GM20000 (cell line): ENCODE results near the gene RNASE4.
"Not testable (repeated sequence)": the region's sequence is repeated elsewhere in the genome, so short reads cannot be mapped to it uniquely, and the experiment has no call there.

ENCODE experiments used
- DNase-seq: peaks from one replicate; pipeline ENCODE4 v3.0.0; 2012; ENCODE audit warnings: low spot score
- TF ChIP-seq, protein P1 (sequence below): IDR thresholded peaks from 2 replicates; pipeline ENCODE4 v1.5.1; 2012; ENCODE audit warnings: mild to moderate bottlenecking, control low read depth; ENCODE audit errors: extremely low read depth, missing control alignments

The RNASE4 gene, protein sequence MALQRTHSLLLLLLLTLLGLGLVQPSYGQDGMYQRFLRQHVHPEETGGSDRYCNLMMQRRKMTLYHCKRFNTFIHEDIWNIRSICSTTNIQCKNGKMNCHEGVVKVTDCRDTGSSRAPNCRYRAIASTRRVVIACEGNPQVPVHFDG

DNA sequence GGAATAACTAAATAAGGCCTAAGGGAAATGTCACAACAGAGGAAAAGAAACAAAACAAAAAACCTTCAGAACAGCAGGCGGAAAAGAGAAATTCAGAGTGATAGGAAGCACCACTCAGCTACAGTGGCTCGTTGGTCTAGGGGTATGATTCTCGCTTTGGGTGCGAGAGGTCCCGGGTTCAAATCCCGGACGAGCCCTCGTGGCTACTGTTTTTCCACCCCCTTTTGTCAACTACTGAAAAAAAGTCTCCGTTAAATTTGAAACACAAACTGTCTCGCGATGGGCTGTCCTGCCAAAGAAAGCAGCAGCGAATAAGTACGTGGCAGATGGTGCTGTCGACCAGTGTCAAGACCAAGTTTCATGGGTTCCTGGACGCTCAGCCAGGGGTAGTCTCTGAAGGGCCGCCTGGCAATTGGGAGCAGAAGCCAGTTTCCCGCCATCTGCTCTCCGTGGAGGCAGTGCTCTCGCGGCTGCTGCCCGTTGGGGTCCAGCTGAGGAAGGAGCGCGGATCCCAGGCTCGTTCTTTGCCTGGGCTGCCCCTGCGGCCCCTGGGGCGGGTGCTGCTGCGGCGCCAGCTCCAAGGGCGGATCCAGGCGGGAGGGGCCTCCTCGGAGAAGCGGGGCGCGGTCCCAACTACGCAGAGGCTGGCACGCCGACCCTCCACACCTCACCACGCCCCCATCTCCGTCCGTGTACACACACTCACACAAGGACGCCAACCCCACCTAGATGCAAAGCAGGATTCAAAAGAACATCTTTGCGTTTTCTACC, at the start of gene RNASE4:
Gene RNASE4, plus strand, starts transcription at position 670 of the 771 bp plus-strand sequence. CDS start 14,812 bp downstream, outside the sequence.
- DNase-seq, result peak; percentile 75
- TF ChIP-seq, protein P1, sequence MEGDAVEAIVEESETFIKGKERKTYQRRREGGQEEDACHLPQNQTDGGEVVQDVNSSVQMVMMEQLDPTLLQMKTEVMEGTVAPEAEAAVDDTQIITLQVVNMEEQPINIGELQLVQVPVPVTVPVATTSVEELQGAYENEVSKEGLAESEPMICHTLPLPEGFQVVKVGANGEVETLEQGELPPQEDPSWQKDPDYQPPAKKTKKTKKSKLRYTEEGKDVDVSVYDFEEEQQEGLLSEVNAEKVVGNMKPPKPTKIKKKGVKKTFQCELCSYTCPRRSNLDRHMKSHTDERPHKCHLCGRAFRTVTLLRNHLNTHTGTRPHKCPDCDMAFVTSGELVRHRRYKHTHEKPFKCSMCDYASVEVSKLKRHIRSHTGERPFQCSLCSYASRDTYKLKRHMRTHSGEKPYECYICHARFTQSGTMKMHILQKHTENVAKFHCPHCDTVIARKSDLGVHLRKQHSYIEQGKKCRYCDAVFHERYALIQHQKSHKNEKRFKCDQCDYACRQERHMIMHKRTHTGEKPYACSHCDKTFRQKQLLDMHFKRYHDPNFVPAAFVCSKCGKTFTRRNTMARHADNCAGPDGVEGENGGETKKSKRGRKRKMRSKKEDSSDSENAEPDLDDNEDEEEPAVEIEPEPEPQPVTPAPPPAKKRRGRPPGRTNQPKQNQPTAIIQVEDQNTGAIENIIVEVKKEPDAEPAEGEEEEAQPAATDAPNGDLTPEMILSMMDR, result no peak

DNA sequence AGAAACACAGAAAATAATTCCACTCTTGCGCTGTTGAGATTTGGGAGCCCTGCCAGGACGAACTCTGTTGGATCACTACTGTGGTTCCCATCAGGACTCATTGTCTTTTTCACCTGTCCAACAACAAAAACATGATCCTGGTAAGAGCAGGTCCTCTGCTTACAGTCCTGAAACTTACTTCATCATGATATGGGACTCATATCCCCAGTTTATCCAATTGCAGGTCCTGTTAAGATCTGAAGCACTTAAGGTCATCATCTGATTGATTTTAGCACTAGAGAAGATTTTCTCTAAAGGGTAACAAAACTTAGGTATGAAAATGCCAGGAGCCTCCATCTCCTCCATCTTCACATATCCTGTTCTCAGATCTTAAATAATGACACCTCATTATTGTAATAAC, 42.8 kb upstream of the RNASE4 start, which contains the start of gene OR6S1:
Gene OR6S1, minus strand, starts transcription at position 101 of the 400 bp plus-strand sequence. Its CDS starts 0 bp downstream, at position 101.
- TF ChIP-seq, protein P1, result no peak

DNA sequence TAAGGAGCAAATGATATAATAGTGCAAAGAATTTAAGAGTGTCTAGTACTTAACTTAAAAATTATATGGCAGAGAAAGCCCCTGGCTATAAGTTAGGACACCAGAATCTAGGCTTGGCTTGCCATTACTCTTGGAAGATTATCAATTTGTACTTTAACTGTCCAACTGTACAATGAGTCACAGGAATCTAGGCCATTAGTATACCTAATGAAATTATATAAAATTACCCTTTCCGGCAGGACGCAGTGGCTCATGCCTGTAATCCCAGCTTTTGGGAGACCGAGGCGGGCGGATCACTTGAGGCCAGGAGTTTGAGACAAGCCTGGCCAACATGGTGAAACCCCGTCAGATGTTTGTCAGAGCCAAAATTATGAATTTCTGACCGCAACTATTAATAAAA, 42.2 kb upstream of the RNASE4 start:
- no peak for DNase-seq
- TF ChIP-seq, protein P1, result no peak

More for the DNA sequence above, 42.8 kb upstream of the RNASE4 start, which contains the start of gene OR6S1:
- DNase-seq, result no peak

DNA sequence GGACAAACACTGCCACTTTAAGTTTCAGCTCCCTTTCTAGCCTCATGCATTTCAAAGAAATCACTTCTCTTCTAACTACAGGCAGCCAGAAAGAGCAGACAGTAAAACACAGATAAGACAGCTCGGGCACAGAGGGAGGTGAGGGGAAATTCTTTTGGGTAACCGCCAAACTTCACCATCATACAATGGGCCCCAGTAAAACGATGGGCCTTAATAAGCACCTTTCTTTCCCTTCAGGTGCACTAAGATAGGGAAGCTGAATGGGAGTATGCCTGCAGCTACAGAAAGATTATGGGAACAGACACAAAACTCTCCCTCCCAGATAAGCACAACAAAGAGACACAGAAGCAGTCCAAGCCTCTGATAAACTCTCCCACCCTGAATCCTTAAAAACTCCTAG, 41.6 kb upstream of the RNASE4 start:
- not testable (repeated sequence) for DNase-seq

DNA sequence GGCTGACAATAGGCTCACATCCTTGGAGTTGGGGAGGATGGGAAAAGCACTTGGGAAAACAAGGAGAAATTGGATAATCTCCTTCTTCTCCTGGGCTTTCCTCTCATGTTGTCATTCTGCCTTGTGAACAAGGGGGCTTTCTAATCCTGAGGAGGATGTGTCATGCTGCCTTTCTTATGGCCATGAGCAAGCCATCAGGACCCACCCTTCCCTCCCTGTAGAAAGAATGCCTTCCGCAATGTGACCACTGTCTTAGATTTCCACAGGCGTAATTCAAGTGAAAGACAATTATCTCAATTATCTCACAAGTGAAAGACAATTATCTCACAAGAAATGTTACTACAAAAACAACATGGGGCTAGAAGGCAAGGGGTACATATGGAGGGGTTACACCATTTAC, 39.8 kb upstream of the RNASE4 start:
- TF ChIP-seq, protein P1, result no peak
- DNase-seq, result no peak

DNA sequence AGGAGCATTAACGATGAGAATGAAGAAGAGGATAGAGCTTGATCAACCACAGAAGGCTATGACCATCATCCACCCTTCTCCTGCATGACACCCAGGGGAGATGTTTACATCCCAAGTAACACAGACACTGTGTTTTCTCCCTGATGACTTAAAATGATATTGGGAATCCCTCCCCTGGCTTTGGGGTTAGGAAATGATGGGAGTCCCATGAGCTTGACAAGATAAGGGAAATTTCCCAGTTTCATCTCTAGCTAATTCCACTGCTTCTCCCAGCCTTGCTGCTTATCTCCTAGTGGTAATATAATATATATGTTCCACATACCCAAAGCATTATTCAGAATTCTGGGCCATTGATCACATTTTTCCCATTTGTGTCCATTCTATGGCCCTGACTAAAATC, 38.9 kb upstream of the RNASE4 start:
- TF ChIP-seq, protein P1, result no peak
- DNase-seq, result no peak

DNA sequence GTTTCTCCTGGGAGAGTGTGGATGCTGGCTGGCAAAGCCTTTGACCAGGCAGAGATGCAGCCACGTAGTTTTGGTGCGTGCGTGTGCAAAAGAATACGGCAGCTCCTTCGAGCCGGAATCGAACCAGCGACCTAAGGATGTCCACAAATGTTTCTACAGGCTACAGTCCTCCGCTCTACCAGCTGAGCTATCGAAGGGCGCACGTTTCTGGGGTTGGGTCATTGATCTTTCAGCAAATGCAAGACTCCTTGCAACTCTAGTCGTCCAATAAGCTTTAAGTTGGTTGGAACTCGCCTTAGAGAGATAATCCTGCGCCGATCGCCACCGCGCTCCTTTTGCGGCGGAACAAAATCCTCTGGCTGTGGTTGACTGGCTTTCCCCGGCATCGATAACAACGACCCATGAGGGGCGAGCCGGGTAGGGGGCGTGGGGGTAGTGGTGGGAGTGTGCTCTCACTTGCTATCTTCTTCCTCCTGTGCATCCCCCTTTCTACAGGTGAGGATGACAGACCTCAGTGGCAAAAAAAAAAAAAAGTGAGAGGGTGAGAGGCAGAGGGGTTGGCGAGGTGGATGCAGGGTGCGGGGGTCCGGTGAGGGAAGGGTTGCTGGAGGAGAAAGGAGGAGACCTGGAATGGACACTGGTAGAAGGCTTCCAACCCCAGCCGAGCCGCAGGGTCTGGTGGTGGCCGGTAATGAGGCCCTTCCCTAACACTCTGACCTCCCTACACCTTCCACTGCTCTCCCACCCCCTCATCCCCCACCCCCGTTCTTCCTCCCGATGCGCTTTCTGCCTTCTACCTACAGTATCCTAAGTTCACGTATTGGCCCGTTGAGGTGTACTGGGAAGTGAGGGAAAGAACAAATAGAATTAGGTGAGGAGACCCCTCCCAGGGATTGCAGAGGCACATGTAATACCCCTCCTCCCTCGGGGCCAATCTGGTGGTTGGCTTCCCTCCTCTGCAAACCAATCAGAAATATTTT, 31.1 kb upstream of the RNASE4 start:
- TF ChIP-seq, protein P1, result no peak
- DNase-seq, result no peak
